Measurements from ENCODE around the gene RPS3. TPM values are rescaled to one million over a fixed set of nuclear protein-coding genes. Genes with fewer than 3 reads are reported as not detected.
A peak's percentile ranks its signal among the peaks of the same experiment; 100 is the strongest.

Gene RPS3
- total RNA-seq, 1 experiment from 2014 or later: 4,109 TPM

GRCh38 chr11:75428989-75429640 lies 29.8 kb downstream of the RPS3 start:
- no peak overlapping the region for H3K9ac ChIP-seq (ENCODE audit: low read length)
- intact Hi-C loops (cut with micrococcal nuclease): no loop called here

More at GRCh38 chr11:75428989-75429640, 29.8 kb downstream of the RPS3 start:
- H3K27me3 ChIP-seq (ENCODE audit: insufficient read depth, low read length): no peaks in the 10 kb centered on the region
- no peaks in the 10 kb centered on the region for H3K9me3 ChIP-seq (ENCODE audit: control insufficient read depth in 1 of 2, insufficient read depth in 1 of 2, low read depth in 1 of 2, low read length in 2 of 2)
- CTCF ChIA-PET: no interaction called here
- H3K4me2 ChIP-seq (ENCODE audit: low read length): peak overlapping the region; percentile 39; the same call in 1 of the 2 replicates
- no peak for TF ChIP-seq YY1 (IDR thresholded peaks at IDR 0.05; ENCODE audit: extremely low read depth, insufficient replicate concordance, low read depth, low read length)
- no peak for TF ChIP-seq POLR2AphosphoS5 (IDR thresholded peaks at IDR 0.05; ENCODE audit: low read depth, low read length)
- TF ChIP-seq TCF7L2 (IDR thresholded peaks at IDR 0.05; ENCODE audit: borderline replicate concordance, extremely low read depth, insufficient read depth, insufficient read length): no peak
- TF ChIP-seq POLR2A (IDR thresholded peaks at IDR 0.05; ENCODE audit: borderline replicate concordance, extremely low read depth, insufficient read depth, insufficient read length): no peak
- TF ChIP-seq EZH2 (IDR thresholded peaks at IDR 0.05): no peak
- no peak for TF ChIP-seq FOSL1 (IDR thresholded peaks at IDR 0.05; ENCODE audit: low read depth)
- no peak for TF ChIP-seq ELF1 (IDR thresholded peaks at IDR 0.05; ENCODE audit: borderline replicate concordance, low read depth)
- no peak for TF ChIP-seq SRF (IDR thresholded peaks at IDR 0.05; ENCODE audit: low read depth)
- TF ChIP-seq ZBTB33 (IDR thresholded peaks at IDR 0.05; ENCODE audit: extremely low read depth, insufficient replicate concordance, low read length): no peak
- no peak for TF ChIP-seq CBX3 (IDR thresholded peaks at IDR 0.05; ENCODE audit: low read depth)
- ATAC-seq (no peak), DNase-seq (ENCODE audit: low read depth, low spot score) (no peak)
- no peak overlapping the region for H3K27ac ChIP-seq (ENCODE audit: low read depth, low read length)
- H3K4me3 ChIP-seq (replicated peaks in 1 of 2; ENCODE audit: low read depth in 1 of 2, low read length in 2 of 2): no peak overlapping the region
- RAD21 ChIA-PET (ENCODE audit: low non-redundant PET in 1 of 2, low total read pairs in 2 of 2, uncharacterized antibody in 2 of 2, unreplicated experiment in 2 of 2): no interaction called here
- POLR2A ChIA-PET: no interaction called here
- no peaks in the 10 kb centered on the region for H3K9me2 ChIP-seq (ENCODE audit: insufficient read depth)
- no peaks in the 10 kb centered on the region for H3K79me2 ChIP-seq (ENCODE audit: insufficient read depth, low read length)
- BruUV-seq (replicated peaks): no TSS peak
- no peaks in the 10 kb centered on the region for H4K20me1 ChIP-seq (ENCODE audit: insufficient read depth)
- peaks cover 0 to 24% of the 10 kb centered on the region in 2 experiments; a peak in 2 of 4 replicates for H3K4me1 ChIP-seq (ENCODE audit: control insufficient read depth in 1 of 2, insufficient read depth in 2 of 2, low read length in 2 of 2)
- H2AFZ ChIP-seq (ENCODE audit: low read depth, low read length, poor library complexity, severe bottlenecking): no peak overlapping the region
- H3K36me3 ChIP-seq (ENCODE audit: control insufficient read depth in 1 of 2, insufficient read depth in 2 of 2, low read length in 2 of 2): no peaks in the 10 kb centered on the region; a peak in 1 of 4 replicates
